GM12878 (cell line): Measurements from ENCODE around the gene LBX1. TPM values are rescaled to one million over a fixed set of nuclear protein-coding genes. Genes with fewer than 3 reads are reported as not detected.
A peak's percentile ranks its signal among the peaks of the same experiment; 100 is the strongest.

Experiments
- ATAC-seq: fragments of 200-7000 bp; cut with Tn5 transposase; 3 replicates; pipeline ENCODE4 v1.9.1; 2020; ENCODE audit warnings: mild to moderate bottlenecking, moderate library complexity
- Bru-seq: library from RNA; stranded (reverse); fragments of 400-500 nt; gene quantifications from one replicate; lab custom pipeline; 2021; lab: Mats Ljungman, UMichigan
- BruChase-seq, 2 experiments: library from RNA; stranded (reverse); fragments of 400-500 nt; gene quantifications; one replicate each; lab custom pipeline; 2021; lab: Mats Ljungman, UMichigan
- BruUV-seq: library from RNA; stranded (reverse); fragments of 400-500 nt; replicated peaks from 2 replicates; lab custom pipeline; 2021; lab: Mats Ljungman, UMichigan
- CTCF ChIA-PET: fragments of 300-600 bp; sonication (Branson Sonifier 250); formaldehyde crosslinking; extraction: SDS; loops from one replicate; lab custom pipeline; 2021; ENCODE audit warnings: inconsistent platforms; lab: Yijun Ruan, JAX
- POLR2A ChIA-PET: fragments of 350-600 bp; formaldehyde crosslinking; extraction: SDS; loops from one replicate; lab custom pipeline; 2021; ENCODE audit warnings: inconsistent platforms; lab: Charles Lee
- RAD21 ChIA-PET: fragments of 300-600 bp; sonication (Branson Sonifier 250); formaldehyde crosslinking; loops from one replicate; lab custom pipeline; 2023; ENCODE audit warnings: antibody characterized with exemption; ENCODE audit not compliant: unreplicated experiment; lab: Charles Lee
- SMC1A ChIA-PET: fragments of 300-600 bp; sonication (Branson Sonifier 250); formaldehyde crosslinking; loops from one replicate; lab custom pipeline; 2023; ENCODE audit not compliant: unreplicated experiment, uncharacterized antibody; lab: Charles Lee
- DNase-seq: peaks from one replicate; pipeline ENCODE4 v3.0.0-alpha.2; 2011; ENCODE audit warnings: low read depth, low spot score
- FAIRE-seq: peaks from 3 replicates; lab custom pipeline; 2011; peaks lifted over from hg19 to GRCh38; lab: Jason Lieb, UNC
- H2AFZ ChIP-seq: 2 replicates; pipeline ENCODE4 v1.6.0; 2011; ENCODE audit warnings: low read depth, low read length, control low read depth; ENCODE audit not compliant: control insufficient read depth
- H3K27ac ChIP-seq: 2 replicates; pipeline ENCODE4 v1.5.1; 2011; ENCODE audit warnings: control low read depth; ENCODE audit not compliant: control insufficient read depth, insufficient read depth
- H3K27me3 ChIP-seq, 2 experiments: replicated peaks in 1 of 2; 2 replicates each; pipeline versions ENCODE4 v1.6.0 to v1.6.1; 2011; ENCODE audit warnings: low read length in 1 of 2; ENCODE audit not compliant: control insufficient read depth in 2 of 2, insufficient read depth in 2 of 2
- H3K36me3 ChIP-seq, 2 experiments: 2 replicates each; pipeline ENCODE4 v1.5.1; 2011; ENCODE audit warnings: low read length in 1 of 2; ENCODE audit not compliant: control insufficient read depth in 2 of 2, insufficient read depth in 2 of 2
- H3K4me1 ChIP-seq: 2 replicates; pipeline ENCODE4 v1.6.1; 2011; ENCODE audit warnings: mild to moderate bottlenecking, low read length, moderate library complexity, mixed read lengths; ENCODE audit not compliant: control insufficient read depth, insufficient read depth
- H3K4me2 ChIP-seq: 2 replicates; pipeline ENCODE4 v1.6.0; 2011; ENCODE audit warnings: control low read depth; ENCODE audit not compliant: control insufficient read depth, insufficient read depth
- H3K4me3 ChIP-seq: fragments of 200-600 bp; sonication (generic); 2 replicates; pipeline ENCODE4 v1.5.1; 2016
- H3K79me2 ChIP-seq: 2 replicates; pipeline ENCODE4 v1.6.0; 2011; ENCODE audit warnings: low read length; ENCODE audit not compliant: control insufficient read depth, insufficient read depth
- H3K9ac ChIP-seq: 2 replicates; pipeline ENCODE4 v1.8.0; 2011; ENCODE audit warnings: low read length, control low read depth, mixed read lengths; ENCODE audit not compliant: control insufficient read depth, insufficient read depth
- H3K9me3 ChIP-seq: replicated peaks from 3 replicates; pipeline ENCODE4 v1.5.1; 2011; ENCODE audit warnings: mild to moderate bottlenecking, low read length; ENCODE audit not compliant: control insufficient read depth, insufficient read depth
- H4K20me1 ChIP-seq: 2 replicates; pipeline ENCODE4 v1.6.0; 2011; ENCODE audit not compliant: control insufficient read depth, insufficient read depth
- BCLAF1 ChIP-seq: fragments of 450-650 bp; IDR thresholded peaks from 2 replicates; pipeline ENCODE4 v1.6.1; 2017; ENCODE audit warnings: antibody characterized with exemption, mild to moderate bottlenecking, moderate library complexity
- DPF2 ChIP-seq: fragments of 450-650 bp; IDR thresholded peaks from 2 replicates; pipeline ENCODE4 v1.6.1; 2017; ENCODE audit warnings: mild to moderate bottlenecking
- EZH2 ChIP-seq: IDR thresholded peaks from 2 replicates; pipeline ENCODE4 v1.6.1; 2012; ENCODE audit warnings: low read depth, mild to moderate bottlenecking, control low read depth, inconsistent platforms, low read length, borderline replicate concordance; ENCODE audit not compliant: control insufficient read depth
- SUZ12 ChIP-seq: fragments of 200-600 bp; sonication (generic); IDR thresholded peaks from one replicate; pipeline ENCODE4 v1.6.1; 2018; ENCODE audit warnings: antibody characterized with exemption, mild to moderate bottlenecking; ENCODE audit not compliant: unreplicated experiment
- WGBS: methylation state at CpG from one replicate; pipeline ENCODE4 v1.1.6; 2016; ENCODE audit warnings: low lambda C conversion rate; ENCODE audit not compliant: insufficient replicate concordance, insufficient coverage; ENCODE audit errors: missing lambda C conversion rate; 5-methylcytosine and 5-hydroxymethylcytosine counted together
- in situ Hi-C: fragments of 300-500 bp; cut with MboI; formaldehyde crosslinking; loops from 9 replicates; pipeline ENCODE4 v1.14.3; 2018; ENCODE audit warnings: mixed read lengths
- intact Hi-C: fragments of 100-400 bp; cut with micrococcal nuclease; formaldehyde crosslinking; loops from one replicate; pipeline ENCODE4 v1.14.2; 2022; ENCODE audit not compliant: unreplicated experiment
- long read RNA-seq, 2 experiments: library from polyadenylated mRNA; unstranded; transcript quantifications; one replicate each; pipeline ENCODE4 v2.0.0, GENCODE V29; 2019 to 2020
- polyA minus RNA-seq, 3 experiments: library from RNA; depleted of rRNA, polyadenylated mRNA; stranded (reverse); fragments of >200 nt; gene quantifications; 2 replicates each; pipeline ENCODE4 v1.2.3, GENCODE V29; 2011
- polyA plus RNA-seq, 11 experiments: library from polyadenylated mRNA; depleted of rRNA in 4 of 11; unstranded in 6 of 11; stranded (reverse) in 5 of 11; fragments of >200 nt; fragmentation: Nextera tagmentation in 4 of 11; fragmentation: Illumina TruSeq in 1 of 11; extraction: Ambion mirVana in 4 of 11; extraction: Trizol in 1 of 11; gene quantifications; 1 replicate in 1 of 11; 2 replicates in 10 of 11; pipeline versions ENCODE4 v1.2.1 to v1.2.3, GENCODE V29; 2011 to 2016; ENCODE audit warnings: inconsistent platforms in 2 of 11, missing spikeins in 2 of 11, low read depth in 1 of 11
- total RNA-seq, 4 experiments: library from RNA; depleted of rRNA in 3 of 4; stranded (reverse); fragments of >200 nt in 3 of 4; fragmentation: Illumina TruSeq in 1 of 4; extraction: Trizol in 1 of 4; gene quantifications; 2 replicates each; pipeline versions ENCODE4 v1.2.1 to v1.2.3, GENCODE V29; 2013 to 2021

Gene LBX1
- not detected in 2 replicates for total RNA-seq (2013; cell fraction: nucleolus; rRNA removed)
- total RNA-seq (2014; rRNA removed), result not detected in 2 replicates
- not detected in 2 replicates for total RNA-seq (2014; rRNA removed; fragmentation: Illumina TruSeq; extraction: Trizol)
- total RNA-seq (2021), result not detected in 2 replicates
- polyA plus RNA-seq (2011; ENCODE audit: low read depth), result not detected
- polyA plus RNA-seq (2011; rRNA removed), result not detected in 2 replicates
- polyA plus RNA-seq (2011; cell fraction: cytosol; rRNA removed), result not detected in 2 replicates
- polyA plus RNA-seq (2011; cell fraction: nucleus; rRNA removed), result not detected in 2 replicates
- not detected in 2 replicates for polyA plus RNA-seq (2012)
- polyA plus RNA-seq (2014; fragmentation: Illumina TruSeq; extraction: Trizol), result not detected in 2 replicates
- not detected for polyA plus RNA-seq (2014; fragmentation: Nextera tagmentation; extraction: Ambion mirVana)
- polyA plus RNA-seq (2014; rRNA removed), result not detected in 2 replicates
- polyA plus RNA-seq (2016; fragmentation: Nextera tagmentation; extraction: Ambion mirVana), result not detected
- not detected in 2 replicates for polyA minus RNA-seq (2011; rRNA and poly(A)+ RNA removed)
- polyA minus RNA-seq (2011; cell fraction: cytosol; rRNA and poly(A)+ RNA removed), result not detected in 2 replicates
- not detected in 2 replicates for polyA minus RNA-seq (2011; cell fraction: nucleus; rRNA and poly(A)+ RNA removed)
- not detected for Bru-seq, nascent RNA
- not detected for BruChase-seq, experiment 1, labeled RNA remaining after a 6-hour chase
- not detected for BruChase-seq, experiment 2, labeled RNA remaining after a 2-hour chase
- long read RNA-seq, experiment 1, result 0 reads
- long read RNA-seq, experiment 2, result 0 reads

- BruUV-seq, result no TSS peak
- WGBS, result 31% methylated on average over 58 of the region's 63 CpGs
- intact Hi-C loops (no loop called here), in situ Hi-C loops (no loop called here)
- SMC1A ChIA-PET, result interaction anchor here (0.7 kb wide), 1 partner anchor 251 kb away, joined by 3 read pairs; no protein-coding TSS in a partner anchor
- no peaks in the 10 kb centered on the region for H3K79me2 ChIP-seq
- DNase-seq, result no peak
- no peak within 1 kb of the TSS for H3K27ac ChIP-seq
- no peak within 1 kb of the TSS for H3K4me3 ChIP-seq
- no peak for FAIRE-seq
- peak; percentile 68 for TF ChIP-seq SUZ12
- 0 out of 2 replicates have a peak, but pooled peaks have one; percentile 36 for TF ChIP-seq EZH2
- no peak for TF ChIP-seq DPF2
- TF ChIP-seq BCLAF1, result no peak
- no peak within 1 kb of the TSS for H3K9ac ChIP-seq
- POLR2A ChIA-PET, result no interaction called here
- CTCF ChIA-PET, result interaction anchor here (1.9 kb wide), 1 partner anchor 16 kb away, joined by 8 read pairs; no protein-coding TSS in a partner anchor
- no peak within 1 kb of the TSS for H3K4me2 ChIP-seq
- no peak within 1 kb of the TSS for H2AFZ ChIP-seq
- peaks cover 38 to 51% of the 10 kb centered on the region in 2 experiments for H3K27me3 ChIP-seq
- no peaks in the 10 kb centered on the region; the same call in 2 of the 3 replicates for H3K9me3 ChIP-seq
- H4K20me1 ChIP-seq, result no peaks in the 10 kb centered on the region
- no peaks in the 10 kb centered on the region for H3K4me1 ChIP-seq
- no peak for ATAC-seq
- no peaks in the 10 kb centered on the region for H3K36me3 ChIP-seq
- RAD21 ChIA-PET, result no interaction called here
Measured at GRCh38 chr10:101229266-101230182, at the start of gene LBX1. LBX1 (minus strand) TSS chr10:101229463; CDS start chr10:101228815, 648 bp downstream.
